Measurements from ENCODE around the gene ZNF362.

The ZNF362 gene

DNA sequence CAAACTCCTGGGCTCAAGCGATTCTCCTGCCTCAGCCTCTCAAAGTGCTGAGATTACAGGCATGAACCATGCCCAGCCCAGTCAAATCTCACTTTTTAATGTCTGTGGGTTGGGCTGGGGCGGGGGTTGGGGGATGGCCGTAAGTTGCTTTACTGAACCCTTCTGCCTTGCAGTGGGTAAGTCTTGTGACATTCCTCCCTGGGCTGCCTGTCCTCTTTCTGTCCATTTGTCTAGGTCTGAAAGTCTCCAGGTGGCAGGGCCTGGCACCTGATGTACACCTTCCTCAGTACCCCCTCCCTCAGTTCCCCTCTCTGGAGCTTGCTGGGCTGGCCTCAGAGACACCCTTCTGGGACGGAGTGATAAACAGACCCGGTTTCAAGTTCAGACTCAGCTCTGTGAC is 13.3 kb downstream of the ZNF362 start:
- DNase-seq: no peak

DNA sequence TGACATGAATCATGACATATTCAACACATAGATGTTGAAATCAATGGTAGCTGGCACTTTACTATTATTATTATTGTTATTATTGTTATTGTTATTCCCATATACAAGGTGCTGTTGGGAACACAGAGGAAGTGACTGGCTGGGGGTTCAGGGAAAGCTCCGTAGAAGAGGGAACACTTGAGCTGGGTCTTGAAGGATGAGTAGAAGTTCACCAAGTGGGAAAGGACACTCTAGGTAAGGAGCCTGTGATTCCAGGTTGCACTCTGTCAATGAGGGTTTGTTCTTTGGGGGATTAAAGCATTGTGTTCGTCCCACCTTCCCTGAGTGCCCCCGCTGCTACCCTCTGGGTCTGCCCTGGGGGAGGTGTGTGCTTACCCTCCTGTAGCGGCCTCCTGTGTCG is 14.1 kb downstream of the ZNF362 start:
- no peak for DNase-seq

DNA sequence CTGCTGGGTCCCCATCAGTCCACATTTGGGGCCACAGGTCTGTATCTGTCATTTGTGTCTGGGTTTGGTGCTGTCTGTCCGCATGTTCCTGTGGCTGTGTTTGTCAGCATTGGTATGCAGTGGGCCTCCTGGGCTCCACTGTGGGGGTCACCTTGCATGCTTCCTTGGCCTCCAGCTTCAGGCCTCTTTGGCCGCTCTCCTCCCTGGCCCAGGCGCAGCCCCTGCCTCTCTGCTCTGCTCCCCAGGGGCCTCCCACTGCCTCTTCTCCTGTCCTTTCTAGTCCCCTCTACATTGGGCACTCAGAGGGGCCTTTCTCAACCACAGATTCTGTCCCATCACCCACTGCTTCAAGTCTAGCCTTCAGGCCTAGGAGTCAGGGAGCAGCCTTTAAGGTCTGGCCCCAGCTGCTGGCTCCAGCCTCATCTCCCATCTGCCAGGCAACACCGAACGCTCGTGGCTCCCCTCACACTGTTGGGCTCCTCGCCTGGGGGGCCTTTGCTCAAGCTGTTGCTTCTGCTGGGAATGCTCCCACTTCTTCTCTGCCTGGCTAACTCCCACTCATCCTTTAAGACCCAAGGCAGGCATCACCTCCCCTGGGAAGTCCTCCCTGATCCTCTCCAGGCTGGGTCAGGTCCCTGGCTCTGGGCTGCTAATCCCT is 14.6 kb downstream of the ZNF362 start:
- no peak for DNase-seq

DNA sequence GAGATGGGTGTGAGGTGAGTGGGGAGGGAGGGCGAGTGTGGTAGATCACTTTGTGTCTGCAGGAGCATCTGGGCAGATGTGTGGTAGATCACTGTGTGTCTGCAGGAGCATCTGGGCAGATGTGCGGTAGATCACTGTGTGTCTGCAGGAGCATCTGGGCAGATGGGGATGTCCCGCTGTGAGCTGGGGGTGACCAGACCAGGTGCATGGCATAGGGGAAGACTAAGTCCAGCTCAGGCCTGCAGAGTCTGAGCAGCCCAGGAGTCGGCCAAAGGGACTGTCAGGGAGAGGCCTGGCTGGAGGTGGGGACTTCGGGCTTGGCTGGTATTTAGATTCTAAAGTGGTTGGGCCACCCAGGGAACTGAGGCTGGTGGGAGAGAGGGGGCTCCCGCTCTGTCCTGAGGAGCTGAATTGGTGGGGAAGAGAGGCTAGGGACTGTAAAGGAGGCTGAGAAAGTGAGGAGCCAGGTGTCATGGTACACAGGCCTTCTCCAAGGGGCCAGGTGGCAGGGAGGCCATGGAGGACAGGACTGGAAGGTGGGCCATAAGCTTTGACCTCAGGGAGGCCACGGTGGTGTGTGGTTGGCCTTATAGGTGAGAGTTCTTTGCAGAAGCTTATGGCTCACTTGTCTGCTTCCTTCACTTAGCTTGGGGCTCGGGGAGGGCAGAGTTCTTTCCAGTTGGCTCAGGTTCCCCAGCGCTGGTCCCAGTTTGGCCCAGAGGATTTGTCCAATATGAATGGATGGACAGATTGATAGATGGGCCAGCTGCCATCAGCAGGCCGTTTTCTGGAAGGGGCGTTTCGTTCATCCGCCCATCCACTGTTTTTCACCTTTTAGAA is 15.6 kb downstream of the ZNF362 start:
- no peak for DNase-seq

DNA sequence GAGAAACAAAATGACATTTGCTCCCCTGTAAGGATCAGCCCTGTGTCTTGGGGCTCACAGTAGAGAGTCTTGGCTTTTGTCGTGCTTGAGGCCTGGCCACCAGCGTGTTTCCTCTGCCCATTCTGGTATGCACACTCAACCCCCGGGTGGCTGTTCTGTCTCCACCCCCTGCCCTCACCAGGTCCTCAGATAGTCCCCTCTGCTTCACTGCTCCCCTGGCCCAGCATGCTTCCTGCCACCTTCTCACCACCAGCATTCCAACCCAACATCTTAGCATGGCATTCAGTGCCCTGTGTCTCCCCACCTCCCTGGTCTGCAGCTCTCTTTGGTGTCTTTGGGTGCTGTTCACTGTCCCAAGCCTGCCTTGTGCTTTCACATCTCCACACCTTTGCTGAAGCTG is 16.2 kb downstream of the ZNF362 start:
- DNase-seq: no peak

DNA sequence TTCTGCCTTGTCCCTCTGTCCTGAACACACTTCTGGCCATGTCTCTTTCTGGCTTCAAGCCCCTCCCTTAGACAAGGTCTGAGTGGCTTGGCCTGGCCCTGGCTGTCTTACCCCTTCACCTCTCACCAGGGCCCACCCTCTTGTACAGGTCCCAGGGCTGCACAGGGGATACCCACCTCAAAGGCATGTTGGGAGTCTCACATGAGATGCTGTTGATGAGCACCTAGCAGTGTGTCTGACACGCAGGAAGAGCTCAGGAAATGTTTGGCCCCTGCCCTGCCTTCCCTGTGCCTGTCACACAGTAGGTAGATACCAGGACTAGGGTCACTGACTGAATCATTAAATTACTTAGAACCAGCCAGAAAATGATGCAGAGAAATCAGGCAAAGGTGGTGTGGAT is 16.6 kb downstream of the ZNF362 start:
- no peak for DNase-seq

DNA sequence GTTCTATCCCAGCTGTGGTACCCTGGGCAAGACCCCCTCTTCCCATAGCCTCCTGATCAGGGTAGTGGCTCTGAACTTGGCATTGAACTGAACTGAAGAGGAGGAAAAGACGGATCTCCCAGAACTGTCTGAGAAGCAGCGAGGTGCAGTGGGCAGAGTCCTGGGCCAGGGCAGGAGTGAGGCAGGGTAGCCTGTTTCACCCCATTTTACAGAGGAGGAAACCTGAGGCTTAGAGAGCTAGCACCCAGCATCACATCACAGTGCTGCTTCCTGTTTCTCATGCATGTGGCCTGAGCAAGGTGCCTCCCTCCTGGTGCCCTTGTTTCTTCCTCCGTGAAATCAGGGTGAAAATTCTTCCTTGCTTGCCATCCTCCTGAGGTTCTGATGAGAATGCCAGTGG is 17.1 kb downstream of the ZNF362 start:
- DNase-seq: no peak

DNA sequence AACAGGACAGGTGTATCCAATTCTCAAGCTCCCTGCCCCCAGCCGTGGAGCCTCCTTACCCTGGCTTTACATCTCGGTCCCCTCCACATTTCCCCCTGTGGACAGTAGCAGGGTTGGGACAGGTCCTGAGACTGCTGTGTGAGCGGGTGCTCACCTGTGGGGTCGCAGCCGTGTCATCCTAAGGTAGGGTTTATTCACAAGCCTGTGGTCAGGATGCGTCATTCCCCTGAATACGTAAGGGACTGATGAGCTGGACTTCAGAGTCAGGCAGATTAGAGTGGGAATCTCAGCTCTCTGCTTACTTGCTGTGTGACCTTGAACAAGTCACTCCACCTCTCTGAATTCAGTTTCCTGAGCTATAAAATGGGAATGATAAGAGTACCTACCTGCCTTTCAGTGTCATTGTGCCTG is 17.7 kb downstream of the ZNF362 start:
- DNase-seq: no peak

DNA sequence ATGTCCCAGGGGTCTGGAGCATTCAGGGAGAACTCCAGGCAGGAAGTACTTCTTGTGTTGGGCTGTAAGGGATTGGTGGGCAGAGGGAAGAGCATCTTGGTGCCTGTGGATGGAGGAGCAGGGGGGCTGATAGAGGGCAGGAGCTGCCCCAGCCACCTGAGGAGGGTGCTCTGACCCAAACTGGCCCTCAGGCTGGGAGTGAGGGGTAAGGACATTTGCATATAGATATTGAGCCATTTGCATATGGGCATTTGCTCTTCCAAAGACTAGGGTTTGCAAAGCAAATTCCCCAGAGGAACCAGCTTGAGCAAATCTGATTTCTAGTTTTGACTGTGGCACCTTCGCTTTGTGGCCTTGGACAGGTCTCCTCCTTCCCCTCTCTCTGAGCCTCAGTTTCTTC is 18.2 kb downstream of the ZNF362 start:
- no peak for DNase-seq

DNA sequence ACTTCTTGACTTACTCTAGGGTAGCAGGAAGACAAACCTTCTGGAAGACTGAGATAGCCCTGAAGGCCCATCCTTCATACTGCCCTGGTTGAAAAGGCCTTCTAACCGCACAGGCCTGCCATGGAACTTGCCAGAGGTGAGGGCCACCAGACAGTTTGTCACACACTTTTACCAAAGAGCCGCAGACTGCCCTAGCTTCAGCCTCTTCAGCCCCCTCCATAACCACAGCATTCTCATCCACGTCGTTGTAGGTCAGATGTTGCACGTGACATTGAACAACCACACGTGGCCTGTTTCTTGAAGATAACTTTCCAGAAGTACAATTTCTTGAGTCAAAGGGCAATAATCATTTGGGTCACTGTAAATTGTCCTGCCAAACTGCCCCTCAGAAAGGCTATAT is 18.9 kb downstream of the ZNF362 start:
- no peak for DNase-seq

DNA sequence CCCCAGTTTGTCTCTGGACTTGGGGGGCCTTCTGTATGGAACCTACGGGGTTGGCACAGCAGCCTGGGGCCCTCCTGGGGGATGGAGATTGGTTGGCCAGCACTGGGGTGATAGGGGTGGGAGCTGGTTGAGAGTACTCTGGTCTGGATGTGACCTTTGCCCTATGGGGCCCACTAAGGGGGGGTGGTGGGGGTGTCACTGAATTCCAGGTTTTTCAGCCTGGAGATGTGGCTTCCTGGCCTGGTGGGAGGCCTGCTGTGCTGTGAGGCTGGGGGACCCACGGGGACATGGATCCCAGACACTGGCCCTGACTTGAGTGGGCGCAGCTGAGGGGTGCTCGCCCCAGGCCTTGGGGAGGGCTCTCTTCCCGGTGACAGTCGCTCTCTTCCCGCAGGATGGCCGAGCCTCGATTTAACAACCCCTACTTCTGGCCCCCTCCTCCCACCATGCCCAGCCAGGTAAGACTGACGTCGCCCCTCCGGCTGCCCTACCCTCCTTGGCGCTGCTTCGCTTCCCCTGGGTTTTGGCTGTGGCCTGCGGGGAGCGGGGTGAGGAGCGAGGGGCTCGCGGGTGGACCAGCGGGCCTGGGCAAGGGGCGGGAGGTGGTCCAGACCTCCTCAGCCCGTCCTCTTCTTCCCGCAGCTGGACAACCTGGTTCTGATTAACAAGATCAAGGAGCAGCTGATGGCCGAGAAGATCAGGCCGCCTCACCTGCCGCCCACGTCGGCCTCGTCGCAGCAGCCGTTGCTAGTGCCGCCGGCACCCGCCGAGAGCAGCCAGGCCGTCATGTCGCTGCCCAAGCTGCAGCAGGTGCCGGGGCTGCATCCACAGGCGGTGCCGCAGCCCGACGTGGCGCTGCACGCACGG is 19.6 kb downstream of the ZNF362 start:
- no peak for DNase-seq

DNA sequence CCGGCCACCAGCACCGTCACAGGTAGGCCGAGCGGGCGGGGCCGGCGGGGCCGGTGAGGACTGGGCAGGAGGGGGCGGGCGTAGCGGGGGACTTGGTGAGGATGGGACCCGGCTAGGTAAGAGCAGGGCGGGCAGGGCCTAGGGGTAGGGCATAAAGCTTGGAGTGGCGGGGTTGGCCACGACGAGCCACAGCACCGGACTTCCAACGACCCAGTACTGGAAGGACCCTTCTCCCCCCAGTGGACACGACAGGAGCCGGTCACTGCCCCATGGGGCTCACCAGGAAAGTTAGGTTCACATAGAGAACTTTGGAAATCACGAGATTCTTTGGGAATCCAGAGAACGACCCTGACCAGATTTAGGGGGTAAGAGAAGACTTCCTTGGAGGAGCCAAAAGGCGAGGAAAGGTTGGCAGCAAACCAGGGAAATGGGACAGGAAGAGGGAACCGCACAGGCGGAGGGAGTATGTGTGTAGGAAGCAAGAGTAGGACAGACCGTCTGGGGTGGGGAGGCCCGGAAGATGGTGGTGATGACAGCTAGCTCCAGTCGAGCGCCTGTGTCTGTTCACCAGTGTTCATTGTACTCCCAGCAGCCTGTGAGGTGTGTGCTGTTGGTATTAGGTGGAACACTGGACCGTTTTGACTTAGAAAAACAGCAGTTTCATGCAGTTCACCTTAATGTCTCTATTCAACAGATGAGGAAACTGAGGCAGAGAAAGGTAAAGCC is 20.4 kb downstream of the ZNF362 start:
- no peak for DNase-seq

DNA sequence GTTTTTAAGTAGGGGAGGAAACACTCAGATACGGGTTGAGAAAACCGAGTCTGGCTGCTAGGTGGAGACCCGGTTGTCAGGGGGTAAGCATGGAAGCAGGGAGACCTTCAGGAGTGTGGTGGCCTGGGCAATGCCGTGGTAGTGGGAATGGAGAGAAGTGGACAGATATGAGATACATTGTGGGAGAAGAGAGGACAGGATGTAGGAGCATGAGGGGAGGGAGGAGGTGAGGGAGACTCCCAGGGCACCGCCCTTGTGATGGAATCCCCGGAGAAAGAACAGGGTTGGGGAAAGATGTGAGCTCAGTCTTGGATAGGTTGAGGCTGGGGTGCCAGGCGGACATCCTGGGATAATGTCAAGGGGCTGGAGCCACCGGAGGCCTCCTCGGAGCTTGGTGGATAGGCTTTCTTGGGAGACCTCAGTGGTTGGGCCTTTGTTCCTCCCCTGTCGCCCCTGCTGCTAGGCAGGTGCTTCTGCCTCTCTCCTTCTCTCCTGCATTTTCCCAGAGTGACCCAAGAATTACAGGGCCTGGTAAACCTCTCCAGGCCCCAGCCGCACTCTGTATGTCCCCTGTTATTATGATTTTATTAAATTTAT is 21.3 kb downstream of the ZNF362 start:
- no peak for DNase-seq

DNA sequence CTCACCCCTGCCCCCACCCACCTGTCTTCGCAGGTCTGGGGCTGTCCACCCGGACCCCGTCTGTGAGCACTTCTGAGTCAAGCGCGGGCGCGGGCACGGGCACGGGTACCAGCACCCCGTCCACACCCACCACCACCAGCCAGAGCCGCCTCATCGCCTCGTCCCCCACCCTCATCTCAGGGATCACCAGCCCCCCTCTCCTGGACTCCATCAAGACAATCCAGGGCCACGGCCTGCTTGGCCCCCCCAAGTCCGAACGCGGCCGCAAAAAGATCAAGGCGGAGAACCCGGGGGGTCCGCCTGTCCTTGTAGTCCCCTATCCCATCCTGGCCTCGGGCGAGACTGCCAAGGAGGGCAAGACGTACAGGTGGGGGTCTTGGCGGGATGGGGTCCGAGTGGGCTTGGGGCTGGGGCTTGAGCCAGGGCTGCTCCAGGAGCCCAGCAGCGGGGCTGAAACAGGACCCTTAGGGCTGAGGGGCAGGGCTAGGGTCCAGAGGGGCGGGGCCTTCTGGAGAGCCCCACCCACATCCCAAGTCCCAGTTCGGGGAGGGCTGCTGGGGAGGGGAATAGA is 23.9 kb downstream of the ZNF362 start:
- DNase-seq: no peak

DNA sequence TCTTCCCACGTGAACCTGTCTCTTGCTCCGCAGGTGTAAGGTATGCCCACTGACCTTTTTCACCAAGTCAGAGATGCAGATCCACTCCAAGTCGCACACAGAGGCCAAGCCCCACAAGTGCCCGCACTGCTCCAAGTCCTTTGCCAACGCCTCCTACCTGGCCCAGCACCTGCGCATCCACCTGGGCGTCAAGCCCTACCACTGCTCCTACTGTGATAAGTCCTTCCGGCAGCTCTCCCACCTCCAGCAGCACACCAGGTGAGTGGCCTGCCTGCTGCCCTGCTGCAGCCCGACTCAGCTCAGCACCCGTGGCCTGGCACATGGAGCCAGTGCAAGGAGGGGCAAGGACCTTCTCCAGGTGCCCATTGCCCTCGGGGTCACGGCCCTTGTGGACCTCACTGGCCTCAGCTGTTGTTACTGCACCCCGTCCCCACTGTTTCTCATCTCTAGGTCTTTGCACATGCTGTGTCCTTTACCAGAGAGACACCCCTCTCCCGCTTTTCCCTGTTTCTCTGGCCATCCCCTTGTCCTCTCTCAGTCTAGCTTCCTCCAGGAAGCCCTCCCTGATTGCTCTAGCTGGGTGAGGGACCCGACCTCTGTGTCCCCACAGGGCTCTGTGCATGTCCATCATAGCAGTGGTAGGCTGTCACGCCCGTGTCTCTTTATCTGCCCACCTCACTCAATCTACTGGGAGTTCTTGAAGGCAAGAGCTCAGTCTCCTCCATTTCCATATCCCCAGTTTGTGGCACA is 25.4 kb downstream of the ZNF362 start:
- no peak for DNase-seq

DNA sequence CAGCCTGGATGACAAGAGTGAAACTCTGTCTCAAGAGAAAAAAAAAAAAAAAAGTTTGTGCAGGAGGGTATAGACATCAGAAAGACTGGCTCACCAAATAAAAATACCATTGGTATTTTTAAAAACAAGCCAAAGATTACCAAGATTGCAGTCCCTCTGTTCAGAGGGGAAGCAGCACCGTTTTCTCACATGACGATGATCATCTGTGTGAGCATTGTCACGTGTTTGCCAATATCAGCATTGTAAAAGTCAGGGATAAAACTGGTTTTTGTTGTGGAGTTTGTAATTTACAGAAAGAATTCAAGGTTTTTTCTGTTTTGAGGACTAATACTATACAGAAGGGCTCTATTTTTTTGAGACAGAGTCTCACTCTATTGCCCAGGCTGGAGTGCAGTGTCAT is 26.5 kb downstream of the ZNF362 start:
- DNase-seq: no peak

DNA sequence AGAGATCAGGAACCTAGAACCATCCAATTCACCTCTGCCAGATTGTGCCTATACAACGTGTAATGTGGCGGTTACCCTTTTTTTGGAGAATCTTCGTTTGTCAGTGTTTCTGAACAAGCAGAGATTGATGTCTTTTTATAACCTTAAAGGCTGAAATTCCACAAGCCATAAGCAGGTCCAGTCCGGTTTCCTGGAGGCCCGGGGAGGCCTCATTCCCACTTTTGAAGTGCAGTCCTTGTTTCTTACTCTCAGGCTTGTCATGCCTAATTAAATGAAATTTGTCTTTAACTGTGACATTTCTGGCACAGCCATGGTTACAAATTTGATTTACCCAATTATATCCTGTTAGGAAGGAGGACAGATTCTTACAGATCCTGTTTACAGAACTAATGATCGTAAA is 27.8 kb downstream of the ZNF362 start:
- DNase-seq: no peak

DNA sequence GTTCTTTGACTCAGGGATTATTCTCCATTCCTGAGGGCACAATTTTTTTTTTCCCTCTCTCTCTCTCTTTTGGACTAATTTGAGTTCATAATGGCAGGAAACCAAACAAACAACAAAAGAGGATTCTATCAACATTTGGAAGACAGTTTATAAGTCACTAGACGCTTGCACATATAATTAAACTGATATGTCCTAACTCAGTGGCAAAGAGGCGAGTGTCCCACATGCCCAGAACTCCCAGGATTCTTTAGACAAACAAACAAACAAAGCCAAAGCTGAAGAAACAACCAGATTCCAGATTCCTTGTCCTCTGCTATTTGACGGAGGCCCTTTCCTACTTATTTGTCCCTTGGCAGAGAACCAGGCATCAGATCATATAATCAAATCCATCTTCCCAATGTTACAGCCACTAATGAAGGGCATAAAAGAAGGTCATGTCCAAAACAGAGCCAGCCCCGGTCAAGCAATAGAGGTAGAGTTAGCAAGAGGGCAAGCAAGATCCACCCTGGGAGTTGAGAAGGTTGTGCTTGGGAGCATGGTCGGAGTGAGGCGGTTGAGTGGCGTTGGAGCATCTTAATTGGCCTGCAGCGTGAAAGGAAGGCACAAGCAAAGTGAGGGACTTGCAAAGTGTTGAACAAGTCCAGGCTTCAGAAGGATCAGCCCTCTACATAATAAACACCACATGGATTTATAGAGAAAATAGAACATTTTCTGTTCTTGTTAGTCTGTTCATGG is 30.3 kb downstream of the ZNF362 start:
- no peak for DNase-seq

DNA sequence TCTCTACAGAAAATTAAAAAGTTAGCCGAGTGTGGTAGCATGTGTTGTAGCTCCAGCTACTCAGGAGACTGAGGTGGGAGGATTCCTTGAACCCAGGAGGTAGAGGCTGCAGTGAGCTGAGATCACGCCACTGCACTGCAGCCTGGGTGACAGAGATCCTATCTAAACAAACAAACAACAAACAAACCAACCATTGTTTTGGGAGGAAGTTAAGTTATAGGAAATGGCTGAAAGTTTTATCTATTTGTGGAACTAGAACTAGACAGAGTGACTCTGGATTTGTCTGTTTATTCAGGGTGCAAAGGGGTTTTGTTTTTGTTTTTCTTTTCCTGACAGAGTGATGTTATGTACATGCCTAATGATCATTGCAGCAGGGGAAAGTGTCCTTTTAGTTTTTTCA is 31.0 kb downstream of the ZNF362 start:
- no peak for DNase-seq

DNA sequence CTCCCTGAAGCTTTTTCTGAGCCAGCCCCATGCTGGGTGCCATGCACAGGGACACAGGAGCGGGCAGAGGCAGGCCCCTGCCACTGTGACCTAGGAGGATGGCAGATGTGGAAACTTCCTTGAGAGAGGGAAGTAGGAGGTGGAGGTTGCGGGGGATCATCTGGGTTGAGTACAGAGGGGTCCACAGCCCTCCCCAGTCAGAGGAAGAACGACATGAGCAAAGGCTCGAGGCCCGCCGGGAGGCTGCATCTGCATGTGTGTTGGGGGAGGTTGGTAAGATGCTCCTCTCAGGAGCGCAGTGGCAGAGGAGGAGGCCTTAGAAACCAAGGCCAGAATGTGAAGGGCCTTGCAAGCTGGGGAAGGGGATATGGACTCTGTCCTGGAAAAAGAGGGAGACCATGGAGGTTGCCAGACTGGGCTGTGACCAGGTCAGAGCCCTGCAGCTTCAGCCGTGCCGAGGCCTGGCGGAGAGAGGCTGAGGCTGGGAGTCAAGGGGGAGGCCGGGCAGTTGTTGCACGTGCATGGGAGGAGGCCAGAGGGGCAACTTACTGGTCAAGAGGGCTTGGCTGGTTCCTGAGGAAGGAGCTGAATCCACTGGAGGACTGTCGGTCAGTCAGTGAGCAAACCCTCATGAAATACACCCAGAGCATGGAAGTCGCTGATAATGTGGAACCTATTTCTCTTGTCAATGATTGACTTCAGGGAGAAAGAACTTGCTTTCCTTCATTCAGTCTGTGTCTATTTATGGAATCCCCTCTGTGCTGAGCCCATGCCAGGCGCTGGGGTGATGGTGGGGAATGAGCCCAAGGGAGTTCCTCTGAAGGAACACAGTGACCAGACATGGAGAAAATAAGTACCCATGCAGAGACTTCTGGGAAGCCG is 32.9 kb downstream of the ZNF362 start:
- no peak for DNase-seq
